ENCODE data around the gene LSM8. TPM values are rescaled to one million over a fixed set of nuclear protein-coding genes. Genes with fewer than 3 reads are reported as not detected.

LSM8 gene
- total and polyA plus RNA-seq, 2 donors (not counting 3 experiments of a cell fraction or from before 2014, with no cell fraction given): 26.8 to 34.1 TPM

GRCh38 chr7:118151671-118152070, 32.3 kb upstream of the LSM8 start:
- Histone ChIP-seq H2AFZ (ENCODE audit: low read depth, low read length) (no peak overlapping the region), H3K36me3 (ENCODE audit: control insufficient read depth in 2 of 2, extremely low read depth in 1 of 2, insufficient read depth in 2 of 2, low read length in 2 of 2) (no peaks in the 10 kb centered on the region), H3K4me3 (replicated peaks in 1 of 3; ENCODE audit: insufficient read depth in 1 of 3, low read depth in 1 of 3, low read length in 3 of 3) (no peak overlapping the region), H3K9me1 (replicated peaks; ENCODE audit: control insufficient read depth, extremely low read depth, insufficient read depth, low read length) (no peaks in the 10 kb centered on the region), H4K20me1 (replicated peaks; ENCODE audit: control insufficient read depth, extremely low read depth, insufficient read depth, low read length) (no peaks in the 10 kb centered on the region), H3K4me1 (ENCODE audit: control insufficient read depth, extremely low read depth, insufficient read depth, low read length) (no peaks in the 10 kb centered on the region), H3K9me3 (replicated peaks; ENCODE audit: control insufficient read depth, insufficient read depth, low read length) (no peaks in the 10 kb centered on the region), H3K79me2 (ENCODE audit: control insufficient read depth, insufficient read depth, low read length) (no peaks in the 10 kb centered on the region), H3K27ac (ENCODE audit: insufficient read depth, low read depth, low read length) (no peak overlapping the region), H3K4me2 (ENCODE audit: insufficient read depth, low read length) (no peak overlapping the region), H3K9ac (replicated peaks; ENCODE audit: extremely low read depth, insufficient read depth, low read length) (no peak overlapping the region), H3K27me3 (ENCODE audit: control insufficient read depth in 2 of 2, insufficient read depth in 2 of 2, low read length in 2 of 2) (peaks cover 0 to 6% of the 10 kb centered on the region in 2 experiments)
- no peak for DNase-seq (ENCODE audit: low read depth, low spot score)
- CTCF ChIA-PET: interaction anchor here (0.6 to 3.2 kb wide), 2 partner anchors 693 to 696 kb away, joined by 3 to 32 read pairs; no protein-coding TSS in a partner anchor
- FAIRE-seq: no peak
- no TSS peak for BruUV-seq (replicated peaks)
- POLR2A ChIA-PET: no interaction called here
- intact Hi-C loops (cut with micrococcal nuclease) (no loop called here), dilution Hi-C loops (cut with MboI; ENCODE audit: extremely low pct_ligation_motif_present, low sequenced_read_pairs) (no loop called here)
- no peak for TF ChIP-seq MYC (IDR thresholded peaks at IDR 0.05; ENCODE audit: low read depth, low read length)
- TF ChIP-seq POLR2A (IDR thresholded peaks at IDR 0.05; ENCODE audit: low read depth, low read length): no peak
- TF ChIP-seq JUN (IDR thresholded peaks at IDR 0.05; ENCODE audit: borderline replicate concordance, insufficient read depth, insufficient read length, low read depth): no peak
- no peak for TF ChIP-seq MAX (IDR thresholded peaks at IDR 0.05; ENCODE audit: insufficient read depth, insufficient read length)
- no peak for TF ChIP-seq FOS (IDR thresholded peaks at IDR 0.05; ENCODE audit: borderline replicate concordance, insufficient read depth, low read length)
- no peak for TF ChIP-seq EZH2 (IDR thresholded peaks at IDR 0.05; ENCODE audit: borderline replicate concordance, low read depth, low read length, severe bottlenecking)
- TF ChIP-seq GATA2 (IDR thresholded peaks at IDR 0.05; ENCODE audit: insufficient read depth, insufficient read length, low read depth, low read length): no peak
- no peak for TF ChIP-seq POLR2AphosphoS5 (IDR thresholded peaks at IDR 0.05; ENCODE audit: insufficient read depth, low read depth, low read length)

- no peaks in the 10 kb centered on the region for H3K9me3 ChIP-seq (replicated peaks; ENCODE audit: control insufficient read depth, insufficient read depth, low read length)
- FAIRE-seq (no peak), DNase-seq (ENCODE audit: low read depth, low spot score) (no peak)
- no peak overlapping the region for H3K4me3 ChIP-seq (replicated peaks in 1 of 3; ENCODE audit: insufficient read depth in 1 of 3, low read depth in 1 of 3, low read length in 3 of 3)
- POLR2A ChIA-PET: no interaction called here
- intact Hi-C loops (cut with micrococcal nuclease) (no loop called here), dilution Hi-C loops (cut with MboI; ENCODE audit: extremely low pct_ligation_motif_present, low sequenced_read_pairs) (no loop called here)
- no peaks in the 10 kb centered on the region for H3K36me3 ChIP-seq (ENCODE audit: control insufficient read depth in 2 of 2, extremely low read depth in 1 of 2, insufficient read depth in 2 of 2, low read length in 2 of 2)
- no peak overlapping the region for H3K4me2 ChIP-seq (ENCODE audit: insufficient read depth, low read length)
- no peak for TF ChIP-seq FOS (IDR thresholded peaks at IDR 0.05; ENCODE audit: borderline replicate concordance, insufficient read depth, low read length)
- TF ChIP-seq CTCF (IDR thresholded peaks at IDR 0.05; ENCODE audit: extremely low read depth in 1 of 2, insufficient read depth in 1 of 2, low read depth in 1 of 2, low read length in 2 of 2): no peak
- no peak for TF ChIP-seq EZH2 (IDR thresholded peaks at IDR 0.05; ENCODE audit: borderline replicate concordance, low read depth, low read length, severe bottlenecking)
- no peak for TF ChIP-seq MAX (IDR thresholded peaks at IDR 0.05; ENCODE audit: insufficient read depth, insufficient read length)
- no peak for TF ChIP-seq MYC (IDR thresholded peaks at IDR 0.05; ENCODE audit: low read depth, low read length)
- no peak for TF ChIP-seq JUN (IDR thresholded peaks at IDR 0.05; ENCODE audit: borderline replicate concordance, insufficient read depth, insufficient read length, low read depth)
- TF ChIP-seq GATA2 (IDR thresholded peaks at IDR 0.05; ENCODE audit: insufficient read depth, insufficient read length, low read depth, low read length): no peak
- TF ChIP-seq POLR2A (IDR thresholded peaks at IDR 0.05; ENCODE audit: low read depth, low read length): no peak
- no peak for TF ChIP-seq POLR2AphosphoS5 (IDR thresholded peaks at IDR 0.05; ENCODE audit: insufficient read depth, low read depth, low read length)
- CTCF ChIA-PET: interaction anchor here (0.6 to 3.2 kb wide), 4 partner anchors 10 to 693 kb away, joined by 3 to 32 read pairs (median 4); no protein-coding TSS in a partner anchor
- H3K9ac ChIP-seq (replicated peaks; ENCODE audit: extremely low read depth, insufficient read depth, low read length): no peak overlapping the region
- no peaks in the 10 kb centered on the region for H3K4me1 ChIP-seq (ENCODE audit: control insufficient read depth, extremely low read depth, insufficient read depth, low read length)
- no peak overlapping the region for H2AFZ ChIP-seq (ENCODE audit: low read depth, low read length)
- H3K27ac ChIP-seq (ENCODE audit: insufficient read depth, low read depth, low read length): no peak overlapping the region
- BruUV-seq (replicated peaks): no TSS peak
- H3K79me2 ChIP-seq (ENCODE audit: control insufficient read depth, insufficient read depth, low read length): no peaks in the 10 kb centered on the region
- H3K27me3 ChIP-seq (ENCODE audit: control insufficient read depth in 2 of 2, insufficient read depth in 2 of 2, low read length in 2 of 2): peaks cover 0 to 6% of the 10 kb centered on the region in 2 experiments
- H4K20me1 ChIP-seq (replicated peaks; ENCODE audit: control insufficient read depth, extremely low read depth, insufficient read depth, low read length): no peaks in the 10 kb centered on the region
- no peaks in the 10 kb centered on the region for H3K9me1 ChIP-seq (replicated peaks; ENCODE audit: control insufficient read depth, extremely low read depth, insufficient read depth, low read length)
Observed at GRCh38 chr7:118152149-118152548, 31.8 kb upstream of the LSM8 start.
